NCI-H2196 treated with DMSO at 0.1 percent for 48 hours (cell line): ENCODE measurements around the gene LIMK2.

Source experiments
- DNase-seq: peaks from one replicate; lab custom pipeline; 2025; ENCODE audit not compliant: unreplicated experiment; lab: John Stamatoyannopoulos, UW

Gene LIMK2

GRCh38 chr22:31327806-31328543, 115.9 kb downstream of the LIMK2 start:
- no peak for DNase-seq

GRCh38 chr22:31328544-31328960, 116.5 kb downstream of the LIMK2 start:
- DNase-seq: no peak

GRCh38 chr22:31329029-31329428, 116.9 kb downstream of the LIMK2 start:
- no peak for DNase-seq
